Superior temporal gyrus (tissue), 1 donor: ENCODE measurements around the gene SIRT2.
"Not testable (repeated sequence)": the region's sequence is repeated elsewhere in the genome, so short reads cannot be mapped to it uniquely, and the experiment has no call there.

Source experiments
- DNase-seq: peaks from one replicate; pipeline ENCODE4 v3.0.0-alpha.2; 2016; ENCODE audit errors: extremely low spot score

Gene SIRT2

DNA sequence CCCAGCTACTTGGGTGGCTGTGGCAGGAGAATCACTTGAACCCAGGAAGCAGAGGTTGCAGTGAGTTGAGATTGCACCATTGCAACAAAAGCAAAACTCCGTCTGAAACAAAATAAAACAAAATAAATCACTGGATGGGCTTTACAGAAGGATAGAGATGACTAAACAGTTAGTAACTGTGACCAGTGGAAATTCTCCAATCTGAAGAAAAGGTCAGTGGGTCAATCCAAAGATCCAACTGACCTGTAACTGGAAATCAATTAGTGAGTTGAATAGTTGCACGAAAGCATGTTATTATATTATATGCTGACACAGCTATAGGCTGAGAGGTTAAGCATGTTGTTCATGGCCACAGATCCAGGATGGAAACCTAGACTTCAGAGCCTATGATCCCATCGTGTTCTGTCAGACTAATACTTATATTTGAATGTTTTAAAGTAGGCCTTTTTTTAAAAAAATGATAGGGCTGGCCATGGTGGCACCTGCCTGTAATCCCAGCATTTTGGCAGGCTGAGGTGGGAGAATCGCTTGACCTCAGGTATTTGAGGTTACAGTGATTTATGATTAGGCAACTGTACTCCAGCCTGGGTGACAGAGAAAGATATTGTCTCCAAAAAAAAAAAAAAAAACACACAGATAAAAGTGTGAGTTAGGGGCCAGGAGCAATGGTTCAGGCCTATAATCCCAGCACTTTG is 69.2 kb downstream of the SIRT2 start:
- DNase-seq: no peak

DNA sequence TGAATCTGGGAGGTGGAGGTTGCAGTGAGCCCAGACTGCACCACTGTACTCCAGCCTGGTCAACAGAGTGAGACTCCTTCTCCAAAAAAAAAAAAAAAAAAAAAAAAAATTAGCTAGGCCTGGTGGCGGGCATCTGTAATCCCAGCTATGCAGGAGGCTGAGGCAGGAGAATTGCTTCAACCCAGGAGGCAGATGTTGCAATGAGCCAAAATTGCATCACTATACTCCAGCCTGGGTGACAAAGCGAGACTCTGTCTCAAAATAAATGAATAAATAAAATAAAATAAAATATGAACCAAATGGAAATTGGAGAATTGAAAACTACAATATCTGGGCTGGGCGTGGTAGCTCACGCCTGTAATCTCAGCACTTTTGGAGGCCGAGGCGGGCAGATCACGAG is 70.2 kb downstream of the SIRT2 start:
- DNase-seq: not testable (repeated sequence)
